Activated naive CD4-positive, alpha-beta T cell treated with anti-CD3 and anti-CD28 coated beads, Interleukin-2, amount 50 U/mL, for 72 hours (primary cell): ENCODE results near the gene CALCB. TPM values are rescaled to one million over a fixed set of nuclear protein-coding genes. Genes with fewer than 3 reads are reported as not detected.
"Not testable (repeated sequence)": the region's sequence is repeated elsewhere in the genome, so short reads cannot be mapped to it uniquely, and the experiment has no call there.

Source experiments
- ATAC-seq, 2 donors: fragments of 150-1000 bp; cut with Tn5 transposase; 2 replicates each; pipeline ENCODE4 v1.10.0; 2021; ENCODE audit warnings: mild to moderate bottlenecking in 2 of 2, moderate library complexity in 2 of 2
- DNase-seq, 2 donors: peaks; one replicate each; pipeline ENCODE4 v3.0.0; 2021 to 2022; ENCODE audit warnings: low spot score in 2 of 2
- H3K27ac Mint-ChIP-seq, 2 donors: one replicate each; pipeline ENCODE4 v1.8.0; 2022; ENCODE audit warnings: mild to moderate bottlenecking in 2 of 2, mixed read lengths in 2 of 2
- H3K36me3 Mint-ChIP-seq, 2 donors: one replicate each; pipeline ENCODE4 v1.8.0; 2022; ENCODE audit warnings: mixed read lengths in 2 of 2
- H3K9me3 Mint-ChIP-seq, 2 donors: one replicate each; pipeline ENCODE4 v1.8.0; 2022; ENCODE audit warnings: mixed read lengths in 2 of 2
- total RNA-seq, 2 donors: library from RNA; stranded (reverse); gene quantifications; one replicate each; pipeline ENCODE4 v1.2.3, GENCODE V29; 2022

Gene CALCB
- total RNA-seq, result 1 to 10 TPM in 1 of 2 donors, under 1 TPM in 1; 0.75 to 3.6 TPM

- DNase-seq, result peak in 1 of 2 donors; percentile 40
- peak; percentile 25 for ATAC-seq
- peak within 1 kb of the TSS in 1 of 2 donors; percentile 62 for H3K27ac Mint-ChIP-seq
- peaks cover 4 to 7% of the 10 kb centered on the region in 2 donors for H3K36me3 Mint-ChIP-seq
- H3K9me3 Mint-ChIP-seq, result peaks cover 1 to 13% of the 10 kb centered on the region in 2 donors
Measured at GRCh38 chr11:15073361-15074205, at the start of gene CALCB. Gene CALCB (plus strand): TSS chr11:15073593. CDS start chr11:15074719, 1,126 bp downstream.

- no peaks in the 10 kb centered on the region for H3K36me3 Mint-ChIP-seq
- H3K9me3 Mint-ChIP-seq, result no peaks in the 10 kb centered on the region
- DNase-seq (no peak), ATAC-seq (no peak)
- no peak overlapping the region for H3K27ac Mint-ChIP-seq
Measured at GRCh38 chr11:15027011-15027410, 46.4 kb upstream of the CALCB start.

- ATAC-seq (no peak), DNase-seq (no peak)
- Mint-ChIP-seq H3K9me3 (no peaks in the 10 kb centered on the region), H3K36me3 (no peaks in the 10 kb centered on the region), H3K27ac (no peak overlapping the region)
Measured at GRCh38 chr11:15027956-15028355, 45.4 kb upstream of the CALCB start.

DNA sequence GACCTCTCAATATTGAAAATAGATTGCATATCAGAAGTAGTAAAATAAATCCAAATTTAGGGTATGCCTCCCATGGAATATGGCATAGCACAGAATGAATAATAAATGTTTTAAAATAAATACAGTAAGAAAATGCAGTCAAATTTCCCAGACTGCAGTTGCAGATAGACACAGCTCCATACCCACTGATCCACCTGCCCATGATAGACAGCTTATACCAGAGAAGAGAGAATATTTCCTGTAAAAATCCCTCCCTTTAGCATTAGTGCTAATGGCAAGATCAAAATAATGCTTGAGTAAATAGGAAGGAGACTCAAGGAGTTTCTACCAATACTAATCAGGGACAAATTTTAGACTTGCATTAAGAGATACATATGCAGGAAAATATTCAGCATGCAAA is 45.0 kb upstream of the CALCB start:
- no peak overlapping the region for H3K27ac Mint-ChIP-seq
- no peaks in the 10 kb centered on the region for H3K9me3 Mint-ChIP-seq
- H3K36me3 Mint-ChIP-seq, result no peaks in the 10 kb centered on the region
- ATAC-seq (no peak), DNase-seq (no peak)

- H3K27ac Mint-ChIP-seq, ATAC-seq, DNase-seq, H3K36me3 Mint-ChIP-seq, H3K9me3 Mint-ChIP-seq: not testable (repeated sequence)
Measured at GRCh38 chr11:15031945-15032344, 41.4 kb upstream of the CALCB start.

- DNase-seq (no peak), ATAC-seq (no peak)
- no peaks in the 10 kb centered on the region for H3K9me3 Mint-ChIP-seq
- no peak overlapping the region for H3K27ac Mint-ChIP-seq
- H3K36me3 Mint-ChIP-seq, result no peaks in the 10 kb centered on the region
Measured at GRCh38 chr11:15034687-15035267, 38.6 kb upstream of the CALCB start.

DNA sequence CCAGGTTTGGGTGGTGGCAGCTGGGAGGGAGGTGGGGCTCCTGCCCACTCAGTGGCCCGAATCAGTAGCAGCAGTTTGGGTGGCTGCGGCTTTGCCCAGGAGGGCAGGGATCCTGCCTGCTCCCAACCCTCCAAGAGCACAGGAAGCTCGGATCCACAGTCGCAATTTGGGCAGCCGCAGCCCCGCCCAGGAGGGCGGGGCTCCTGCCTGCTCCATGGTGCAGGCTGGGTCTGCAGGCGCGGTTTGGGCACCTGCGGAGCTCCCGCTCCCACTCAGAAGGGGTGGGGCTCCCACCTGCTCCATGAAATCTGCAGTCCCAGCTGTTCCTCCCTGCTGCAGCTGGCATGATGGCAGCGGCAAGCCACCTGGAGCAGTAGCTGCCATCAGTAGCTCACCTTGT is 38.1 kb upstream of the CALCB start:
- no peak for DNase-seq
- no peaks in the 10 kb centered on the region for H3K36me3 Mint-ChIP-seq
- H3K27ac Mint-ChIP-seq, result no peak overlapping the region
- H3K9me3 Mint-ChIP-seq, result no peaks in the 10 kb centered on the region
- no peak for ATAC-seq

DNA sequence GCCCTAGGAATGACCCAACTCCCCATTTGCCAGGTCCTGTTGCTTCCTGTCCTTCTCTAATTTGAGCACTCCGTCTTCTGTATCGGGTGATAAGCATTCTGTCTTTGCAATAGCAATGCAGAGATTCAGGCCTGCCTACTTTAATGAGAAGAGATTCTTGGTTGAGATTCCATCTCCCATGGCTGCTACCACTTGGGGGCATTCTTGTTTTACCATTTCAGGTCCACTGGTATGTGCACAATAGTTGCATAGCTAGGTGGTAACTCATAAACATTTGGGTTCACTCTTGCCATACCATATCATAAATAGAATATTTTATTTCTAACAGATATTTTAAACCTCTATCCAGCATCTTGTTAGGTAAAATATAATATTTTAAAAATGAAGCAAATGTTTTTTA is 34.4 kb upstream of the CALCB start:
- peak in 1 of 2 donors; percentile 44 for ATAC-seq
- no peak for DNase-seq
- H3K27ac Mint-ChIP-seq, result no peak overlapping the region
- H3K9me3 Mint-ChIP-seq, result no peaks in the 10 kb centered on the region
- no peaks in the 10 kb centered on the region for H3K36me3 Mint-ChIP-seq

- Mint-ChIP-seq H3K27ac (no peak overlapping the region), H3K9me3 (no peaks in the 10 kb centered on the region), H3K36me3 (no peaks in the 10 kb centered on the region)
- DNase-seq (no peak), ATAC-seq (no peak)
Measured at GRCh38 chr11:15045209-15045608, 28.2 kb upstream of the CALCB start.

- Mint-ChIP-seq H3K9me3 (no peaks in the 10 kb centered on the region), H3K36me3 (no peaks in the 10 kb centered on the region), H3K27ac (no peak overlapping the region)
- DNase-seq (no peak), ATAC-seq (no peak)
Measured at GRCh38 chr11:15045891-15046290, 27.5 kb upstream of the CALCB start.

DNA sequence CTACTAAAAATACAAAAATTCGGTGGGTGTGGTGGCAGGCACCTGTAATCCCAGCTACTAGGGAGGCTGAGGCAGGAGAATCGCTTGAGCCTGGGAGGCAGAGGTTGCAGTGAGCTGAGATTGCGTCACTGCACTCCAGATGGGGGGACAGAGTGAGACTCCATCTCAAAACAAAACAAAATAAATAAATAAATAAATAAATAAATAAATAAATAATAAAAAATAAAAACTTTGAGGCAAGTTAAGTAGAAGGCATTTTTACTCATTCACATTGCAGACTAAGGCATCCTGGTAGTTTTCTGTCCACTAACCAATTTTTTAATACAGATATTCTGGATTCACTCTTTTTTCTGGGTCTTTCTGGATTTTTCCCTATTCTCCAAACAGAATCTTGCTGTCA is 26.7 kb upstream of the CALCB start:
- not testable (repeated sequence) for H3K27ac Mint-ChIP-seq, DNase-seq, H3K9me3 Mint-ChIP-seq, H3K36me3 Mint-ChIP-seq, ATAC-seq

- DNase-seq, result no peak
- H3K9me3 Mint-ChIP-seq, result no peaks in the 10 kb centered on the region
- H3K36me3 Mint-ChIP-seq, result no peaks in the 10 kb centered on the region
- H3K27ac Mint-ChIP-seq, result no peak overlapping the region
- ATAC-seq, result no peak
Measured at GRCh38 chr11:15048616-15049015, 24.8 kb upstream of the CALCB start.

DNA sequence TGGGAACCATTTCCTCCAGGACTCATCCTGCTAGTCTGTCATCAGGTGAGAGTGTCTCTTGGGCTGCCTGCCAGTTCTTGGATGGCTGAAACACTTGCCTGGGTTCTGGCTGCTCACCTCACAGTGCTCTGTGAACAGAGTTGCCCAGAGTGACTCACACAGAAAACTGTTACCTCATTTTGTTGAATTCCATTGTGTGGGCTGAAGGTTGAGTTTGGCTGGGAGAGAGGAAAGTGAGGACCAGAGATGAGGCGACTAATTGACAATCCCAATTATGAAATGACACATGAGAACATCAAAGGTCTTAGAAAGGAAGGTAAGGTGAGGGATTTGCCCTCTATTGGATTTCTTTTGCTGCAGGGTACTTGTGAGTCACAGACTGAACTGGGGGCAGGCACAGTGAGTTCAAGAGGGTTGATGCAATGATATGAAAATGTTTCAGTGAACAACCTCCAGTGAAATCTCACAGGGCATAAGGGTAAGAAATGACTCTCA is 20.2 kb upstream of the CALCB start:
- Mint-ChIP-seq H3K36me3 (no peaks in the 10 kb centered on the region), H3K9me3 (no peaks in the 10 kb centered on the region), H3K27ac (peak overlapping the region in 1 of 2 donors; percentile 67)
- ATAC-seq (peak; percentile 89 to 92), DNase-seq (peak; percentile 22 to 62)

DNA sequence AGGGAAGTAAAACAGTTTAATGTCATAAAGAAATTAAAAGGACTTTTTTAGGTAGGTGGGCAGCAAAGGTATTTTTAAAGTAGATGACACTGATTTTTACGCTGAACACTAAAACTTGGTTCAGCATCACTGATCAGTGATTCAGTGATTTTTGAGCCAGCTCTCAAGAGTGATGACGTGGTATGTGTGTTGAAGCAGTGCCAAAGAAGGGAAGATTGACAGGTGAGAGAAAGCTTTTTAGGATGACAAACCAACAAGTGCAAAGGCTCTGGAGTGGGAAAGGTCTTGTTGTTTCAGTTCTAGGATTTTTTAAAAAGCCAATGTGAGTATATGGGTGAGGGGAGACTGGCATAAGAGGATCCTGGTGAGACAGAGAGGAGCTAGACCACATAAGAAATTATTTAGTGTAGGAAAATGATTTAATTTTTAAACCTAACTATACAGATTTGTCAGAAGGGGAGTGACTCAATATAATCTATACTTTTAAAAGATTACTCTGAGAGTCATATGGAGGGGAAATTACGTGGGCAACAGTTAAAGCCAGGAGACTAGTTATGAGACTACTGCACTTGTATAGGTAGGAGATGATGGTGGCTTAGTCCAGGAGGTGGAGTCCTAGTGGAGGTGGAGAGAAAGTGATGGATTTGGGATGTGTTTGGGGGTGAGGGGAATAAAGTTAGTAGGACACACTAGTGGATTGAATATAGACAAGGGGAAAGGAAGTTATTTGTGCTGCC is 17.6 kb upstream of the CALCB start:
- H3K27ac Mint-ChIP-seq, result peak overlapping the region; percentile 5 to 53
- no peak for DNase-seq
- peak in 1 of 2 donors; percentile 44 for ATAC-seq

GRCh38 chr11:15057329-15057728 is 16.1 kb upstream of the CALCB start:
- H3K36me3 Mint-ChIP-seq, result no peaks in the 10 kb centered on the region
- no peak overlapping the region for H3K27ac Mint-ChIP-seq
- no peaks in the 10 kb centered on the region for H3K9me3 Mint-ChIP-seq
- ATAC-seq, result no peak
- DNase-seq, result no peak

More for the DNA sequence above, 17.6 kb upstream of the CALCB start:
- Mint-ChIP-seq H3K36me3 (no peaks in the 10 kb centered on the region), H3K9me3 (no peaks in the 10 kb centered on the region)

DNA sequence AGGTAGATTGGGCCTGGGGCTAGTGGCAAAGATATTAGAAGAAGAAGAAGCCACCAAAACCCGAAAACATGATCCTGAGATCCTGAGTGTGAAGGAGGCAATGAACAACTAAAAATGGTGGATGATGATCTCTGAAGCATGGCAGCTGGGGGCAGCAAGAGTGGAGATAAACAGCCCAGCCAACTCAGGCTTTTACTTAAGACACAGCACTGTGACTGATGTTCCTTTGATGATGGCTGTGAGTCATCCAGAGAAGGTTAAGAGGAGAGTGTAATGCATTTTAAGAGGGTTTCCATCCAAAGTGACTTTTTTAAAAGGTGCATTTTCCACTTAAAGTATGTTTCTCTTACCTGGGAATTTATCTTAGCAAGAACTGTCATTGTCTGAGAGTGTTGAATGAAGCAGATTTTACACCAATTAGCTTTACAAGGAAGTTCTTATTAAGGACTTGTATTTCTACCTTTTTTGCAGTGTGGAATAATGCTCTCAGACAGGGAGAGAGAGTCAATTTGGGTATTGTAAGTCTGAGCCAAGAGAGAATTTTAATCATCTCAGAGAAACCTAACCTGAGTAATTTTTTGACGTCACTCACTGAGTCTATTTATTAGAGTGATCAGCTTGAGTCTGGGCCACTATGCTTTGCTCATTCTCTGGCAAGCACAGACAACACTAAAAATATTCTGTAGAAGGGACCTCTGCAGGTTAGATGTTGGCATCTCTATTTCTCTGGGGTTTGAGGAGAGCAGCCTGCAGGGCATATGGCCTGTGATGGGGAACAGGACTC is 14.1 kb upstream of the CALCB start:
- ATAC-seq (peak; percentile 80 to 89), DNase-seq (no peak)
- Mint-ChIP-seq H3K27ac (no peak overlapping the region), H3K36me3 (no peaks in the 10 kb centered on the region), H3K9me3 (no peaks in the 10 kb centered on the region)
